Upper lobe of right lung (tissue), 1 donor: Measurements from ENCODE around the gene VILL. TPM values are rescaled to one million over a fixed set of nuclear protein-coding genes. Genes with fewer than 3 reads are reported as not detected.
A peak's percentile ranks its signal among the peaks of the same experiment; 100 is the strongest.

Source experiments
- ATAC-seq: fragments of 200-7000 bp; cut with Tn5 transposase; one replicate; pipeline ENCODE4 v1.9.1; 2020; ENCODE audit warnings: mild to moderate bottlenecking, moderate library complexity
- DNase-seq: peaks from one replicate; pipeline ENCODE4 v3.0.0-alpha.2; 2020
- H3K27ac ChIP-seq: fragments of 200-600 bp; one replicate; pipeline ENCODE4 v1.8.0; 2022
- H3K27me3 ChIP-seq: fragments of 200-600 bp; one replicate; pipeline ENCODE4 v1.8.0; 2022; ENCODE audit warnings: mild to moderate bottlenecking
- H3K36me3 ChIP-seq: fragments of 200-600 bp; one replicate; pipeline ENCODE4 v1.8.0; 2022
- H3K4me1 ChIP-seq: fragments of 200-600 bp; one replicate; pipeline ENCODE4 v1.8.0; 2022
- H3K4me3 ChIP-seq: fragments of 200-600 bp; one replicate; pipeline ENCODE4 v1.8.0; 2022; ENCODE audit warnings: mild to moderate bottlenecking
- H3K9me3 ChIP-seq: fragments of 200-600 bp; one replicate; pipeline ENCODE4 v1.8.0; 2022
- intact Hi-C: fragments of 100-400 bp; cut with DNase I; formaldehyde crosslinking; loops from one replicate; pipeline ENCODE4 v1.11.0; 2022
- total RNA-seq: library from RNA; stranded (reverse); fragmentation: NEBNext Ultra II Directional; extraction: Animal tissue kit (Norgen Biotek cat#: 25700); gene quantifications from one replicate; pipeline ENCODE4 v1.2.1, GENCODE V29; 2021
- TF ChIP-seq, protein P1 (sequence below): fragments of 200-600 bp; IDR thresholded peaks from one replicate; pipeline ENCODE4 v1.8.0; 2022; ENCODE audit warnings: antibody characterized with exemption
- donor health status: DM: no; HTN: yes; CAD: no; lungs with severe emphysema.

Gene VILL
- total RNA-seq, 1 donor from 2014 or later, result 8.9 TPM

DNA sequence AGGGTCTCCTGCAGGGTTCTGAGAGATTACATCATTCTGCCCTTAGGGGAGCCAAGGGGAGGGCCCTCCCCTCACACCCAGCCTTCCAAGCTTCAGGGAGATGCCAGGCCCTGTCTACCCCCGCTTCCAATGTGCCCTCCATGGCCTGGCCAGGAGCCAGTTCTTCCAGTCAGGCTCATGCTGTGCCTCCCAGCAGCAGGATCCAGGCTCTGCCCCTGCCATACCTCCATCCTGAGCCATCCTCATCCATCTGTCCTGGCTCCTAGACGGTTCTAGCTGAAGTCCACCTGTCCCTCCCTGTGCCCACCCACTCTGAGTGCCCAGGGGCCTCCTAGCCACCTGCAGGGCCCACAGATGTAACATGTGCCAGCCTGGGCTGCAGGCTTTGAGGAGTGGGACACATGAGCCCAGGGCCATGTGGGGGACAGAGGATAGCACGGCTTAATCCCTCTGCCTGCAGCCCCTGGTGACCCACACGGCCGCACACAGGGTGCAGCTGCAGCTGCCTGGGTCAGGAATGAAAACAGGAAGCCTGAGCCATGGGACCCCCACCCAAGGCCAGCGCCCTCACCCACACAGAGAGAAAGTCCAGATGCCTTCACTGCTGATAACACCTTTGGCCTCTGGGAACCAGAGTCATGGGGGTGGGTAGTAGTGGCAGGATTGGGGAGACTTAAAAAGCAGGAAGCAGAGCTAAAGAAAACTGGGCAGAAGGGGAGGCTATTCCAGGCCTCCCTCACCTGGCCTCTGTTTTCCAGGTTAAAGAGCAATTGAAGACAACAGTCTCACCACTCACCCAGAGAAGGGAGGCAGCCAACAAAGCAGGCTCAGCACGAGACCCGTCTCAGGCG lies 27.1 kb downstream of the VILL start:
- intact Hi-C loops, result no loop called here
- DNase-seq, result peak; percentile 37

DNA sequence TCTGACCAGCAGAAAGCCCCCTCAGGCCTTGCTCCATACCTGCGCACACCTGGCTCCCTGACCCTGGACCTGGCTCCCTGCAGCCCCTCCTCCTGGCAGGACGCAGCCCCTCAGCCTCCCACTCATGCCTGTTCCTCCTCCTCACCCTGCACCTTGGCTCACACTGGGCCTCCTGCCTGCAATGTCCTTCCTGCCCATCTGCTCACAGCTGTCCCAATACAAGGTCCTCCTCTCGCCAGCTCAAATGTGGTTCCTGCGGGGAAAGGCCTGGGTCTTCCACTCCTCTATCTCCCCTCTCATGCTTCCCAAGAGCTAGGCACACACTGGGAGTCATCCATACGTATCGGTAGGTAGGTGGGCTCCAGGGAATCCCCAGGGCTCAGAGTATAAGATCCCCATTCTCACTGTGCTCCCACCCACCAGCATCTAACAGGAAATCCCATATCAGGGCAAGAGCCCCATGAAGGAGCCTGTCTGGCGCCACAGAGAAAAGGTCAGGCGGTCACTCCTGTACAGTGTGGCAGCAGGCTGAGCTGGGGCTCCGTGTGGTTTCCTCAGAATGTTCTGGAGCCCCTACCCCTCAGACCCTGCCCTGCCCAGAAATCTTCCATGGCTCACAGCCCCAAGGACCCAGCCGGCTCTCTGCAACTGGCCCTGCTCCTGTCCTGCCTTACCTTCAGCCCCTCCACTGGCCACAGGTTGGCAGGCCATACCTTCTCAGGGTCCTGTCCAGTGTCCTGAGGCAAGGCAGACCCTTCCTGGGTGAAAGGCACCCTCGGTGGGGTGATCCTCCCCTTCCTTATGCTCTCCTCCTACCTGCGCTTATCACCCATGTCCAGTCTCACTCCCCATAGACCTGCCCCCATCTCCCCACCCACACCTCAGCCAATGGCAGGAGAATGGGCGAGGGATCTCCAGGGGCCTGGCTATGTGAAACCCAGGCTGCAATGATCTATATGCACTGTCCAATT lies 28.0 kb downstream of the VILL start:
- Histone ChIP-seq H3K4me3 (no peak overlapping the region), H3K27ac (no peak overlapping the region), H3K36me3 (peaks cover 45% of the 10 kb centered on the region), H3K4me1 (no peaks in the 10 kb centered on the region), H3K9me3 (no peaks in the 10 kb centered on the region), H3K27me3 (no peaks in the 10 kb centered on the region)
- peak; percentile 58 for DNase-seq
- no peak for ATAC-seq
- TF ChIP-seq, protein P1, sequence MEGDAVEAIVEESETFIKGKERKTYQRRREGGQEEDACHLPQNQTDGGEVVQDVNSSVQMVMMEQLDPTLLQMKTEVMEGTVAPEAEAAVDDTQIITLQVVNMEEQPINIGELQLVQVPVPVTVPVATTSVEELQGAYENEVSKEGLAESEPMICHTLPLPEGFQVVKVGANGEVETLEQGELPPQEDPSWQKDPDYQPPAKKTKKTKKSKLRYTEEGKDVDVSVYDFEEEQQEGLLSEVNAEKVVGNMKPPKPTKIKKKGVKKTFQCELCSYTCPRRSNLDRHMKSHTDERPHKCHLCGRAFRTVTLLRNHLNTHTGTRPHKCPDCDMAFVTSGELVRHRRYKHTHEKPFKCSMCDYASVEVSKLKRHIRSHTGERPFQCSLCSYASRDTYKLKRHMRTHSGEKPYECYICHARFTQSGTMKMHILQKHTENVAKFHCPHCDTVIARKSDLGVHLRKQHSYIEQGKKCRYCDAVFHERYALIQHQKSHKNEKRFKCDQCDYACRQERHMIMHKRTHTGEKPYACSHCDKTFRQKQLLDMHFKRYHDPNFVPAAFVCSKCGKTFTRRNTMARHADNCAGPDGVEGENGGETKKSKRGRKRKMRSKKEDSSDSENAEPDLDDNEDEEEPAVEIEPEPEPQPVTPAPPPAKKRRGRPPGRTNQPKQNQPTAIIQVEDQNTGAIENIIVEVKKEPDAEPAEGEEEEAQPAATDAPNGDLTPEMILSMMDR, result no peak
- intact Hi-C loops, result no loop called here

More for the DNA sequence above, 27.1 kb downstream of the VILL start:
- no peaks in the 10 kb centered on the region for H3K4me1 ChIP-seq
- no peak for ATAC-seq
- no peaks in the 10 kb centered on the region for H3K27me3 ChIP-seq
- H3K27ac ChIP-seq, result no peak overlapping the region
- TF ChIP-seq, protein P1, result no peak
- H3K4me3 ChIP-seq, result no peak overlapping the region
- H3K9me3 ChIP-seq, result no peaks in the 10 kb centered on the region
- peaks cover 49% of the 10 kb centered on the region for H3K36me3 ChIP-seq

- no peak overlapping the region for H3K4me3 ChIP-seq
- TF ChIP-seq, protein P1, result no peak
- ATAC-seq (no peak), DNase-seq (peak; percentile 37)
- intact Hi-C loops, result no loop called here
- no peaks in the 10 kb centered on the region for H3K27me3 ChIP-seq
- H3K9me3 ChIP-seq, result no peaks in the 10 kb centered on the region
- H3K4me1 ChIP-seq, result no peaks in the 10 kb centered on the region
- H3K36me3 ChIP-seq, result peaks cover 40% of the 10 kb centered on the region
- no peak overlapping the region for H3K27ac ChIP-seq
Measured at GRCh38 chr3:38019658-38020341, 29.2 kb downstream of the VILL start.

DNA sequence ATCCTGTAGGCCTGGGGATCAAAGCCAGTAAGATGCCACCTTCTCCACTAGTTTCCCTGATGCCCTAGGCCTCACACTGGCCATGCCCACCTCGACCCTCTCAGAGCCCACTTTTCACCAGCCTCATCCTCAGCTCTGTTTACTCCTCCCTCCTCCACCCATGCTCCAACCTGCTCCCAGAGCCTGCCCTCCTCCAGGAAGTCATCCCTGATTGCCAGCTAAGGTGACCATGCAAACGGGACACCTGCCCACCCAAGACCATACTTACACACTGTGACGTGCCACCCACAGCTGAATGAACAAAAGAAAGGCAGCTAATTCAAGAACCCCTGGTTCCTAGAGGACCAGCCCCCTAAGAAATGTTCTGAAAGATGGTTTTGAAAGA lies 29.7 kb downstream of the VILL start:
- Histone ChIP-seq H3K4me3 (no peak overlapping the region), H3K4me1 (peaks cover 2% of the 10 kb centered on the region), H3K9me3 (no peaks in the 10 kb centered on the region), H3K27me3 (no peaks in the 10 kb centered on the region), H3K27ac (no peak overlapping the region), H3K36me3 (peaks cover 36% of the 10 kb centered on the region)
- intact Hi-C loops, result no loop called here
- ATAC-seq, result no peak
- TF ChIP-seq, protein P1, result no peak
- DNase-seq, result no peak

DNA sequence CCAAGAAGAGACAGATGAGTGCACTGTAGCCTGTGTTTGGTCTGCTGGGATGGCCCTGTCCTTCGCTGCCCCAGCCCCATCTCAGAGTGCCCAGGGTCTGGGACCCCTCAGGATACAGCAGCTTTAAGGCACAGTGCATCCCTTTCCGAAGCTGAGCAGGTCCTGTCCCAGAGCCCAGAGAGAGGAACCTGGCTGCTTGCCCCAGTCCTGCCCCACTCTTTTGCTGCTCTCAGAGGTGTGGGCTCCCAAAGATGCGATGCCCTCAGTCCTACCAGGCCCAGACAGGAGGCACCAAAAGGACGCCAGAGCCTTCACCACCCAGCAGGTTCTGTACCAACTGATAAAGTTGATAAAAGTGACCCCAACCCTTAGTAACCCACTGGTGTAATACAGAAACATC lies 30.6 kb downstream of the VILL start:
- Histone ChIP-seq H3K36me3 (peaks cover 28% of the 10 kb centered on the region), H3K4me1 (peaks cover 10% of the 10 kb centered on the region), H3K27ac (no peak overlapping the region), H3K27me3 (no peaks in the 10 kb centered on the region), H3K9me3 (no peaks in the 10 kb centered on the region), H3K4me3 (no peak overlapping the region)
- ATAC-seq, result no peak
- intact Hi-C loops, result no loop called here
- TF ChIP-seq, protein P1, result no peak
- no peak for DNase-seq
